Activated naive CD4-positive, alpha-beta T cell treated with anti-CD3 and anti-CD28 coated beads, Interleukin-2, amount 50 U/mL, for 72 hours (primary cell): Measurements from ENCODE around the gene S100Z. TPM values are rescaled to one million over a fixed set of nuclear protein-coding genes. Genes with fewer than 3 reads are reported as not detected.
"Not testable (repeated sequence)": the region's sequence is repeated elsewhere in the genome, so short reads cannot be mapped to it uniquely, and the experiment has no call there.

Experiments
- ATAC-seq, 2 donors: fragments of 150-1000 bp; cut with Tn5 transposase; 2 replicates each; pipeline ENCODE4 v1.10.0; 2021; ENCODE audit warnings: mild to moderate bottlenecking in 2 of 2, moderate library complexity in 2 of 2
- DNase-seq, 2 donors: peaks; one replicate each; pipeline ENCODE4 v3.0.0; 2021 to 2022; ENCODE audit warnings: low spot score in 2 of 2
- H3K27ac Mint-ChIP-seq, 2 donors: one replicate each; pipeline ENCODE4 v1.8.0; 2022; ENCODE audit warnings: mild to moderate bottlenecking in 2 of 2, mixed read lengths in 2 of 2
- H3K36me3 Mint-ChIP-seq, 2 donors: one replicate each; pipeline ENCODE4 v1.8.0; 2022; ENCODE audit warnings: mixed read lengths in 2 of 2
- H3K9me3 Mint-ChIP-seq, 2 donors: one replicate each; pipeline ENCODE4 v1.8.0; 2022; ENCODE audit warnings: mixed read lengths in 2 of 2
- total RNA-seq, 2 donors: library from RNA; stranded (reverse); gene quantifications; one replicate each; pipeline ENCODE4 v1.2.3, GENCODE V29; 2022

The S100Z gene
- total RNA-seq, 2 donors from 2014 or later: 0.75 to 4.1 TPM

- Mint-ChIP-seq H3K27ac (no peak overlapping the region), H3K9me3 (peaks cover 0 to 3% of the 10 kb centered on the region in 2 donors), H3K36me3 (peaks cover 4 to 11% of the 10 kb centered on the region in 2 donors)
- no peak for ATAC-seq
- no peak for DNase-seq
Observed at GRCh38 chr5:76918539-76918938, 68.7 kb downstream of the S100Z start.

GRCh38 chr5:76920491-76920890 is 70.7 kb downstream of the S100Z start:
- Mint-ChIP-seq H3K36me3 (no peaks in the 10 kb centered on the region), H3K27ac (no peak overlapping the region), H3K9me3 (no peaks in the 10 kb centered on the region)
- DNase-seq (no peak), ATAC-seq (no peak)

GRCh38 chr5:76926329-76927105 is 76.7 kb downstream of the S100Z start:
- Mint-ChIP-seq H3K36me3 (no peaks in the 10 kb centered on the region), H3K27ac (no peak overlapping the region), H3K9me3 (no peaks in the 10 kb centered on the region)
- DNase-seq (no peak), ATAC-seq (no peak)

GRCh38 chr5:76927961-76928360 is 78.1 kb downstream of the S100Z start:
- DNase-seq: no peak
- H3K9me3 Mint-ChIP-seq: no peaks in the 10 kb centered on the region
- ATAC-seq: no peak
- no peaks in the 10 kb centered on the region for H3K36me3 Mint-ChIP-seq
- H3K27ac Mint-ChIP-seq: no peak overlapping the region

GRCh38 chr5:76930083-76930482 is 80.3 kb downstream of the S100Z start:
- no peaks in the 10 kb centered on the region for H3K36me3 Mint-ChIP-seq
- DNase-seq: no peak
- no peak for ATAC-seq
- no peak overlapping the region for H3K27ac Mint-ChIP-seq
- peaks cover 3 to 5% of the 10 kb centered on the region in 2 donors for H3K9me3 Mint-ChIP-seq

GRCh38 chr5:76938177-76938576 is 88.4 kb downstream of the S100Z start:
- Mint-ChIP-seq H3K27ac (no peak overlapping the region), H3K36me3 (no peaks in the 10 kb centered on the region), H3K9me3 (peaks cover 3 to 13% of the 10 kb centered on the region in 2 donors)
- DNase-seq (no peak), ATAC-seq (no peak)

DNA sequence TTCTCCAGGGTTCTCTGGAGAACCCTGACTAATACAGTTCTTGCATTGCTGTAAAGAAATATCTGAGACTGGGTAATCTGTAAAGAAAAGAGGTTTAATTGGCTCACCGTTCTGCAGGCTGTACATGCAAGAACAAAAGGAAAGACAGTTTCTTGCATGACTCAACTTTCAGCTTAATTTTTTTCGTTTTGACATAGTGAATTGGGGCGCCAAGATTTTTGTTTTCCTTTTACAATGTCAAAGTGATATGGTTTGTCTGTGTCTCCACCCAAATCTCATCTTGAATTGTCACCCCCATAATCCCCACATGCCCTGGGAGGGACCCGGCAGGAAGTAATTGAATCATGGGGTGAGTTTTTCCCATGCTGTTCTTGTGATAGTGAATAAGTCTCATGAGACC is 91.2 kb downstream of the S100Z start:
- H3K9me3 Mint-ChIP-seq: peaks cover 0 to 8% of the 10 kb centered on the region in 2 donors
- DNase-seq (no peak), ATAC-seq (no peak)
- no peak overlapping the region for H3K27ac Mint-ChIP-seq
- no peaks in the 10 kb centered on the region for H3K36me3 Mint-ChIP-seq

GRCh38 chr5:76941442-76941841 is 91.6 kb downstream of the S100Z start:
- Mint-ChIP-seq H3K27ac (no peak overlapping the region), H3K36me3 (no peaks in the 10 kb centered on the region), H3K9me3 (peaks cover 0 to 8% of the 10 kb centered on the region in 2 donors)
- no peak for ATAC-seq
- DNase-seq: no peak

- ATAC-seq: no peak
- H3K36me3 Mint-ChIP-seq: no peaks in the 10 kb centered on the region
- H3K9me3 Mint-ChIP-seq: peaks cover 0 to 8% of the 10 kb centered on the region in 2 donors
- no peak overlapping the region for H3K27ac Mint-ChIP-seq
- no peak for DNase-seq
Observed at GRCh38 chr5:76942581-76942980, 92.8 kb downstream of the S100Z start.

GRCh38 chr5:76943006-76943405 is 93.2 kb downstream of the S100Z start:
- H3K27ac Mint-ChIP-seq: no peak overlapping the region
- peaks cover 0 to 8% of the 10 kb centered on the region in 2 donors for H3K9me3 Mint-ChIP-seq
- ATAC-seq (no peak), DNase-seq (no peak)
- no peaks in the 10 kb centered on the region for H3K36me3 Mint-ChIP-seq

DNA sequence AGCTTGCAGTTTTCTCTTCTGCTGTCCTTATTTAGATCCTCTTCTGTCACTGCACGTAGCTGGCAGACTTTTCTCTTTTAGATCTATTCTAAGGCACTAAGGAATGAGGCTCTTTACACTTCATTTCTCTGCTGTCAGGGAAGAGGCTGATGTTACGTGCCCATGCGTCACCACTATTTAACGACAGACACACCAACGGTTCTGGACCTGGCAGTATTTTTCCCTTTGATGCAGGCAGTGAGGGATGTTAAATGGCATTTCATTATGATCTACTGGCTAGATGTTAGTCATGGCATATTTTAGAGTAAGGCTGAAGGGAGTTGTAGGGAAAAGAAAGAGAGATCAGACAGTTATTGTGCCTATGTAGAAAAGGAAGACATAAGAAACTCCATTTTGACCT is 94.8 kb downstream of the S100Z start:
- no peak for ATAC-seq
- peaks cover 0 to 8% of the 10 kb centered on the region in 2 donors for H3K9me3 Mint-ChIP-seq

DNA sequence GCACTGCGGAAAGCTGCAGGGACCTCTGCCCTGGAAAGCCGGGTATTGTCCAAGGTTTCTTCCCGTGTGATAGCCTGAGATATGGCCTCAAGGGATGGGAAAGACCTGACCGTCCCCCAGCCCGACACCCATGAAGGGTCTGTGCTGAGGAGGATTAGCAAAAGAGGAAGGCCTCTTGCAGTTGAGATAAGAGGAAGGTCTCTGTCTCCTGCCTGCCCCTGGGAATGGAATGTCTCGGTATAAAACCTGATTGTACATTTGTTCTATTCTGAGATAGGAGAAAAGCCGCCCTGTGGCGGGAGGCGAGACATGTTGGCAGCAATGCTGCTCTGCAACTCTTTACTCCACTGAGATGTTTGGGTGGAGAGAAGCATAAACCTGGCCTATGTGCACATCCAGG is 95.4 kb downstream of the S100Z start:
- not testable (repeated sequence) for ATAC-seq, H3K36me3 Mint-ChIP-seq, H3K27ac Mint-ChIP-seq, DNase-seq, H3K9me3 Mint-ChIP-seq

More for the DNA sequence above, 94.8 kb downstream of the S100Z start:
- H3K27ac Mint-ChIP-seq: no peak overlapping the region
- DNase-seq: no peak
- no peaks in the 10 kb centered on the region for H3K36me3 Mint-ChIP-seq

GRCh38 chr5:76946090-76946489 is 96.3 kb downstream of the S100Z start:
- no peak for ATAC-seq
- H3K36me3 Mint-ChIP-seq: no peaks in the 10 kb centered on the region
- peaks cover 0 to 4% of the 10 kb centered on the region in 2 donors for H3K9me3 Mint-ChIP-seq
- no peak overlapping the region for H3K27ac Mint-ChIP-seq
- DNase-seq: no peak

DNA sequence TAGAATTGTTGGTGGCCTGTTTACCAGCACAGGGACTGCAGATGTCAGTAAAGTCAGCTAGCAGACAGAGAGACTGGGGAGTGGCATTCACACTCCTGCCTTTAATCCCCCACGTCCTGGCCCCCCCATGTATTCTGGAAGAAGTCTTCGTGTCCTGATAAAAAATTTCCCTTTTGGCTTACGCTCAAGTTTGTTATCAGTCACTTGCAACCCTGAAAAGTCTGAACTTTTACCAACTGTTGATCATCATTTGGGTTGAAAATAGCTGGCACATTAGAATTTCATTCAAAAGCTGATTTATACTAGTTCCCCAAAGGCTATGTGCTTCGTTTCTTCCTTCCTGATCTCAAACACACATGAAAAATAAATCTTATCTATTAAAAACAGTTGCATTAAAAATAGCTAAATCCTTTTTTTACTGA is 97.3 kb downstream of the S100Z start:
- H3K27ac Mint-ChIP-seq: no peak overlapping the region
- no peak for ATAC-seq
- no peaks in the 10 kb centered on the region for H3K9me3 Mint-ChIP-seq
- DNase-seq: no peak
- no peaks in the 10 kb centered on the region for H3K36me3 Mint-ChIP-seq

DNA sequence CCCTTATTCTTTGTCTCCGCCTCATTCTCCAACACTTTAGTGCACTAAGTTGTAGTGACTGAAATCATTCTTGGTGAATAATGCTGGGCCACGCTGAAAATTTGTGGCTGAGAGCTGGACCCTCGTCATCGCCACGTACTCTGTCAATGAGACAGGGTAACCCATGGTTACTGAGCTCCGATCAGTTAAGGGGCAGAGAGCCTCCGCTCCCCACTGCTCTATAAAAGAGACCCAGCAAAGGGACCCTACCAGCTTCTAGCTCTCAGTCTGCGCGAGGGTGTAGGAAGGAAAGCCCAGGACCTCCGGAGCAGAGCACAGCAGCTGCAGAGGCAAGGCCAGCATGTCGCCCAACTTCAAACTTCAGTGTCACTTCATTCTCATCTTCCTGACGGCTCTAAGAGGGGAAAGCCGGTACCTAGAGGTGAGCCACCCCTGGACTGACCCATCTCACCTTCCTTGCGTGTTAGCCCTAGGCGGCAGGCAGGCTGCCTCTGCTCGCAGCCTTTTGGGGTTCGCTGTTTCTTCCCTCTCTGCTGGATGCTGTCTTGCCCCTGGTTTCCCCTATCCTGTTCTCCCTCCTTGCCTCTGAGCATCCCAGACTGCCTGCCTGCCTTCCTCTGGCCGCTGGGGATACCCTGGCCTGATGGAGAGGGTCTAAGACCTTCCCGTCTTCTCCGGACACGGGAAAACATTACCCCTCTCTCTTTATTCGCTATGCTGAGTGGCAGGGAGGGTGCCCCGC is 103.2 kb downstream of the S100Z start, which contains the start of gene CRHBP:
Gene CRHBP (plus strand): TSS at position 251 of the 742 bp plus-strand sequence. CDS start 90 bp downstream, at position 341.
- no peak for DNase-seq
- no peaks in the 10 kb centered on the region for H3K9me3 Mint-ChIP-seq
- peak in 1 of 2 donors; percentile 40 for ATAC-seq

GRCh38 chr5:76953551-76954382 is 104.0 kb downstream of the S100Z start:
- peak in 1 of 2 donors; percentile 47 for ATAC-seq
- no peaks in the 10 kb centered on the region for H3K36me3 Mint-ChIP-seq
- H3K27ac Mint-ChIP-seq: no peak overlapping the region
- DNase-seq: peak in 1 of 2 donors; percentile 4
- H3K9me3 Mint-ChIP-seq: no peaks in the 10 kb centered on the region

More for the DNA sequence above, 103.2 kb downstream of the S100Z start, which contains the start of gene CRHBP:
- no peaks in the 10 kb centered on the region for H3K36me3 Mint-ChIP-seq
- H3K27ac Mint-ChIP-seq: no peak within 1 kb of the TSS

DNA sequence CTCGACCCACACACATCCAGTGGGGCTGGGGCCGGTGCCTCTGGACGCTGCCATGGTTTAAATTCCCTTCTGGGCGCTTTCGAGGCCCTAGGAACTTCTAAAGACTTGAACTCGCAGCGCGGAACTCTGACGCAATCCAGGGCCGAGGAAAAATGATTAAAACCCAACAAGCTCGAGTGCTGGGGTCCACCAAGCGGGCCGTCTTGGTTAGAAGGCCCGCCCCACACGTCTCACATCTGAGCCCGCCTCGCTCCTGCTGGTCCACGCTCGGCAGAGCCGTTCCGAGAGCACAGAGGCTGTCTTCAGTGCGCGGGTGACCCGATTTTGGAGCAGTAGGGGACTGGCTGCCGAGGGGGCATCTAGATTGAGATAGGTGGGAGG is 104.6 kb downstream of the S100Z start:
- ATAC-seq: no peak
- Mint-ChIP-seq H3K9me3 (no peaks in the 10 kb centered on the region), H3K27ac (no peak overlapping the region), H3K36me3 (no peaks in the 10 kb centered on the region)
- no peak for DNase-seq
